B cell (primary cell): ENCODE data around the gene HES7.

ENCODE experiments used
- EZH2 ChIP-seq: IDR thresholded peaks from 2 replicates; pipeline ENCODE4 v1.6.1; 2012; ENCODE audit warnings: borderline replicate concordance, low read depth, mild to moderate bottlenecking, moderate library complexity, low read length; ENCODE audit not compliant: insufficient read depth, poor library complexity, severe bottlenecking
- TF ChIP-seq, protein P1 (sequence below): fragments of 200-600 bp; IDR thresholded peaks from one replicate; pipeline ENCODE4 v1.8.0; 2022; ENCODE audit warnings: antibody characterized with exemption, mild to moderate bottlenecking

DNA sequence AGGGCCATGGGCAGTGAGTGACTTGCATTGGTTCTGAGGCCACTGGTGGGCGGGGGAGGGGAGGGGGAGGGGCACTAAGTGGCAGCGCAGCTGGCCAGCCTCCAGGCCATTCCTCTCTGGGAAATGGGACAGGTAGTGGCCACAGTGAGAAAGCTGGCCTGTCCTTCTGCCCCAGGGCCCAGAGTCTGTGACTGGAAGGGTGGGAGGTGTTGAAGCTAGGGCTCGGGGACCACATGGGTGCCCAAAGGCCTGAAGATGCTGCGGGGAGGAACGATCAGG is 36.0 kb downstream of the HES7 start:
- TF ChIP-seq, protein P1, sequence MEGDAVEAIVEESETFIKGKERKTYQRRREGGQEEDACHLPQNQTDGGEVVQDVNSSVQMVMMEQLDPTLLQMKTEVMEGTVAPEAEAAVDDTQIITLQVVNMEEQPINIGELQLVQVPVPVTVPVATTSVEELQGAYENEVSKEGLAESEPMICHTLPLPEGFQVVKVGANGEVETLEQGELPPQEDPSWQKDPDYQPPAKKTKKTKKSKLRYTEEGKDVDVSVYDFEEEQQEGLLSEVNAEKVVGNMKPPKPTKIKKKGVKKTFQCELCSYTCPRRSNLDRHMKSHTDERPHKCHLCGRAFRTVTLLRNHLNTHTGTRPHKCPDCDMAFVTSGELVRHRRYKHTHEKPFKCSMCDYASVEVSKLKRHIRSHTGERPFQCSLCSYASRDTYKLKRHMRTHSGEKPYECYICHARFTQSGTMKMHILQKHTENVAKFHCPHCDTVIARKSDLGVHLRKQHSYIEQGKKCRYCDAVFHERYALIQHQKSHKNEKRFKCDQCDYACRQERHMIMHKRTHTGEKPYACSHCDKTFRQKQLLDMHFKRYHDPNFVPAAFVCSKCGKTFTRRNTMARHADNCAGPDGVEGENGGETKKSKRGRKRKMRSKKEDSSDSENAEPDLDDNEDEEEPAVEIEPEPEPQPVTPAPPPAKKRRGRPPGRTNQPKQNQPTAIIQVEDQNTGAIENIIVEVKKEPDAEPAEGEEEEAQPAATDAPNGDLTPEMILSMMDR: no peak
- TF ChIP-seq EZH2: no peak
